Measurements from ENCODE around the gene TMEM108.
"Not testable (repeated sequence)": the region's sequence is repeated elsewhere in the genome, so short reads cannot be mapped to it uniquely, and the experiment has no call there.

The TMEM108 gene

GRCh38 chr3:133038089-133038730 lies at the start of gene TMEM108:
TSS of gene TMEM108 (plus strand) at chr3:133038391.
- DNase-seq (ENCODE audit: low read depth) = no peak

DNA sequence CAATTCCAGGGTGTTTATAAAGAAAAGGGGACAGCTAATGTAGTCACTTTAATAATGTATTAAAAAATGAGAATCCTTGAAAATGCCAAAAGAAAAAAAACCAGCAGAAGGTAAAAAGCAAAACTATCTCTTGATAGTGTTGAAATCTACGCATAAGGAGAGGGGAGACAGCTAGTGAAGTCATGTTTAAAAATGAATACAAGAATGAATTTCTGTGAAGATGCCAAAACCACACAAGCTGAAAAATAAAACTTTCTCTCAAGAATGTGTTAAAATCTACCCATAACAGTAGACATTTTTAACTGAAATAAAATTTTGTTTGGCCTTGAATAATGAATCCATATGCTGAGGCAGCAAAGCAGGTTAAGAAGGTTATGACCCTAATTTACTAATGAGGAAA lies 42.2 kb upstream of the TMEM108 start:
- DNase-seq (ENCODE audit: low read depth) = no peak

DNA sequence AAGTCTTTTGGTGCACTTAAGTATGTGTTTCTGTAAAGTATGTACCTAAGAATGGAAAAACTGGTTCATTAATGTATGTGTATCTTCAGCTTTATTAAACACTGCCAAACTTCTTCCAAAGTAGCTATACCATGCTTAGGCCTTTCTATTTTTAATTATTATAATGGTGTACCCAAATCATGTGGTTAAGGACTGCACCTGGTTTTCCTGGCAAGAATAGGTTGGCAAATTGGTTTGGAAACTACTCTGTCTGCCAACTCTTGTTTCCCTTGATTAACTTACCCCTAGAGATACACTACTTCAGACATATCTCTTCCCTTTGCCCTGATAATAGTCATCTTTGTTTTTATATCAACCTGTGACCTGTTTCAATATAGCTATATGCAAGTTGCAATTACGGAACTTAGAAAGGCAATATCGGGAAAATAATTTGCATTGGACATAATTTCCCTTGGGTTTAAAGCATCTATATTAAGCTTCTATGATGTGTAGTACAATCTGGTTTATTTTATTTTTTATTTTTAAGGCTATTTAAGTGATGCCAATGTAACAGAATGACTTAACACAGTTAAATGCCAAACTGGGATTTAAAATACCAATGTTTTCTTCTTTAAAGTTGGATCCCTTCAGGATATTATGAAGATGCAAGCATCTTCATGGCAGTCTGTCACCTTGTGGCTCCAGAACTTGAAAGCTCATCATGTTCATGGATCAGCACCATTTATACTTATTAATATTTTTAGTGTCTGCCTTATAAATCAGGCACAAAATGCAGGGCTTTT lies 40.6 kb upstream of the TMEM108 start:
- no peak for DNase-seq (ENCODE audit: low read depth)

- DNase-seq (ENCODE audit: low read depth) = not testable (repeated sequence)
Observed at GRCh38 chr3:133005032-133005431, 33.2 kb upstream of the TMEM108 start.

- DNase-seq (ENCODE audit: low read depth) = no peak
Observed at GRCh38 chr3:133007601-133008000, 30.6 kb upstream of the TMEM108 start.

GRCh38 chr3:133014325-133014724 lies 23.9 kb upstream of the TMEM108 start:
- DNase-seq (ENCODE audit: low read depth) = no peak

- not testable (repeated sequence) for DNase-seq (ENCODE audit: low read depth)
Observed at GRCh38 chr3:133015573-133015972, 22.6 kb upstream of the TMEM108 start.

GRCh38 chr3:133016838-133017309 lies 21.3 kb upstream of the TMEM108 start:
- DNase-seq (ENCODE audit: low read depth) = no peak

DNA sequence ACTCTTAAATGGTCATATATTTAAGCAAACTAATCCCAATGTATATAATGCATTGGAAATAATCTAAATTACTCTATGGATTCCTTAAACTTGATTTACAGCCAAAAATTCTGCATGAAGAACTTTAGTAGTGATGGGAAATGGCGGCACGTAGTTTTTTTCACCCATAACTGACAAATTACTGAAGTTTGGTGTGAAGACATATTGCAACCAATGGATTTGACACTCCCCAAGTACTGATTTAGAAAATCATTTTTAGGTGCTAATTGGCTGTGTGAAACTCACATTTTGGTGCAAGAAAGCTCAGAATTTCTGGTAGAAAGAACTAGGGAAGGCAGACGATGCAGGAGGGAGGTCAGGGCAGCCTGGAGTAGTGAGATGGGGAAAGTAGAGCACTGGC lies 19.3 kb upstream of the TMEM108 start:
- DNase-seq (ENCODE audit: low read depth) = no peak

DNA sequence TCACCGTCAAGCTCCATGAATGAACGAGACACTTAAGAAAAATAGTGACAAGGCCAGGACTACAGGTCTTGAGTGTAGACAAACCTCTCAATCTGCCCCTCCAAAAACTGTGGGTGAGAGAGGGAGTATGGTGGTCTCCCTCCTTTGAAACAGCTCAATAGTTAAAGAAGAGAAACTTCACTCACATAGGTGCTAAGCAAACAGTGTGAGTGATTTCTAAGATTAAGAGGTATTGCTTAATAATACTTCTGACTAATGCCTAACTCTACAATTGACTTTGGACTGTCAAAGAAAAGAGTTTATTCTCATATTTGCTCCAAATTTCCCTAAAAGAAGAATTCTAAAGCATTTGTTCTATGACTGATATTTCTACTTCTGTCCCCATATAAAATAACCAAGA lies 17.0 kb upstream of the TMEM108 start:
- no peak for DNase-seq (ENCODE audit: low read depth)

GRCh38 chr3:133023362-133023761 lies 14.8 kb upstream of the TMEM108 start:
- DNase-seq (ENCODE audit: low read depth) = no peak

DNA sequence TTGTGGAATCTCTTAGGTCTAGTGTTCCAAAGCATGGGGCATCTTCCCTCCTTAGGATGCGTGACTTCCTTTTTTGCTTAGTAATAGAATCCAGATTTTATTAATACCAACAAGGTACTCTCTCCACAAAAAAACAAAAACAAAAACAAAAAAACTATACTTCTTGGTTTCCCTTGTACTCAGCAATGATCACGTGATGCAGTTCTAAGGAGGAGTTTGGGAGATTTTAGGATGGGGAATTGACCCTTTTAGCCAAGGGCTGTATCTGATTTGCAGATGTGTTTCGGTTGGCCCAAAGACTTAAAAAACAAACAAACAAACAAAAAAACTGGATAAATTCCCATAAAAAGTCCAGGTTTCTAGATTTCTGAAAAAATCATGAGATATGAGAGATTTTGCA lies 12.6 kb upstream of the TMEM108 start:
- no peak for DNase-seq (ENCODE audit: low read depth)

DNA sequence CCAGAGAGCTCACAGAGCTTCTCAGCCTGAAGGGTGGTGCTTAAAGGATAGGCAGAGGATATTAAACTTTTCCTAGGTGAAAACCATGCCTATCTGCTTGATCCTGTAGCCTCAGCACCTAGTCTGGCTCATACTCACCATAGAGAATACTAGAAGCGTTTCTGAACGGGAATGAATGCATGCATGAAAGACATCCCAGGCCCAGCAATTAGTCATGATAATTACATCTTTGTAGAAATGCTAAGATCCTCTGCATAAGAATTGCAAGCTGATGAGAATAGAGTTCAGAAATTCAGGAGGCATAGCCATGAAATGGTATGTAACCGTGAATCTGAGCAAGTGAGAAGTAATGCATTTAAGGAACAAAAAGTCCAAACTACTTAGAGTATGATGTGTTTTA lies 5.9 kb upstream of the TMEM108 start:
- DNase-seq (ENCODE audit: low read depth) = no peak

GRCh38 chr3:133037436-133037835 lies 755 bp upstream of the TMEM108 start:
- no peak for DNase-seq (ENCODE audit: low read depth)

- no peak for DNase-seq (ENCODE audit: low read depth)
Observed at GRCh38 chr3:133038731-133039375, 662 bp downstream of the TMEM108 start.

GRCh38 chr3:133040696-133041523 lies 2.7 kb downstream of the TMEM108 start:
- DNase-seq (ENCODE audit: low read depth) = no peak

- no peak for DNase-seq (ENCODE audit: low read depth)
Observed at GRCh38 chr3:133041524-133041829, 3.3 kb downstream of the TMEM108 start.

- no peak for DNase-seq (ENCODE audit: low read depth)
Observed at GRCh38 chr3:133042778-133043177, 4.6 kb downstream of the TMEM108 start.

GRCh38 chr3:133047980-133048379 lies 9.8 kb downstream of the TMEM108 start:
- DNase-seq (ENCODE audit: low read depth) = no peak

GRCh38 chr3:133049491-133049890 lies 11.3 kb downstream of the TMEM108 start:
- no peak for DNase-seq (ENCODE audit: low read depth)

- DNase-seq (ENCODE audit: low read depth) = no peak
Observed at GRCh38 chr3:133050891-133051290, 12.7 kb downstream of the TMEM108 start.

GRCh38 chr3:133053532-133053931 lies 15.3 kb downstream of the TMEM108 start:
- DNase-seq (ENCODE audit: low read depth) = no peak
